Glutamatergic neuron (in vitro differentiated cells): ENCODE data around the gene PFDN1. TPM values are rescaled to one million over a fixed set of nuclear protein-coding genes. Genes with fewer than 3 reads are reported as not detected.

ENCODE experiments used
- DNase-seq: peaks from one replicate; pipeline ENCODE4 v3.0.0; 2022
- H3K27ac Mint-ChIP-seq: one replicate; pipeline ENCODE4 v1.8.0; 2020; ENCODE audit warnings: mild to moderate bottlenecking, mixed read lengths, inconsistent platforms; ENCODE audit not compliant: unreplicated experiment
- H3K27me3 Mint-ChIP-seq: one replicate; pipeline ENCODE4 v1.8.0; 2020; ENCODE audit warnings: mild to moderate bottlenecking, moderate library complexity, mixed read lengths, inconsistent platforms; ENCODE audit not compliant: unreplicated experiment
- H3K36me3 Mint-ChIP-seq: one replicate; pipeline ENCODE4 v1.8.0; 2020; ENCODE audit warnings: mild to moderate bottlenecking, mixed read lengths, inconsistent platforms; ENCODE audit not compliant: unreplicated experiment
- H3K4me1 Mint-ChIP-seq: one replicate; pipeline ENCODE4 v1.8.0; 2020; ENCODE audit warnings: mild to moderate bottlenecking, low read depth, mixed read lengths, inconsistent platforms; ENCODE audit not compliant: unreplicated experiment
- H3K4me3 Mint-ChIP-seq: one replicate; pipeline ENCODE4 v1.8.0; 2020; ENCODE audit warnings: mild to moderate bottlenecking, mixed read lengths, inconsistent platforms; ENCODE audit not compliant: unreplicated experiment
- H3K9me3 Mint-ChIP-seq: one replicate; pipeline ENCODE4 v1.8.0; 2020; ENCODE audit warnings: mild to moderate bottlenecking, moderate library complexity, mixed read lengths, inconsistent platforms; ENCODE audit not compliant: unreplicated experiment
- CTCF ChIP-seq: fragments of 200-600 bp; sonication (generic); IDR thresholded peaks from one replicate; pipeline ENCODE4 v1.5.0; 2021; ENCODE audit not compliant: partially characterized antibody, unreplicated experiment
- total RNA-seq: library from RNA; stranded (reverse); fragmentation: NEBNext Ultra II Directional; extraction: Animal tissue kit (Norgen Biotek cat#: 25700); gene quantifications from one replicate; pipeline ENCODE4 v1.2.1, GENCODE V29; 2021; ENCODE audit not compliant: unreplicated experiment

The PFDN1 gene
- total RNA-seq, 1 donor from 2014 or later, result 67.7 TPM

DNA sequence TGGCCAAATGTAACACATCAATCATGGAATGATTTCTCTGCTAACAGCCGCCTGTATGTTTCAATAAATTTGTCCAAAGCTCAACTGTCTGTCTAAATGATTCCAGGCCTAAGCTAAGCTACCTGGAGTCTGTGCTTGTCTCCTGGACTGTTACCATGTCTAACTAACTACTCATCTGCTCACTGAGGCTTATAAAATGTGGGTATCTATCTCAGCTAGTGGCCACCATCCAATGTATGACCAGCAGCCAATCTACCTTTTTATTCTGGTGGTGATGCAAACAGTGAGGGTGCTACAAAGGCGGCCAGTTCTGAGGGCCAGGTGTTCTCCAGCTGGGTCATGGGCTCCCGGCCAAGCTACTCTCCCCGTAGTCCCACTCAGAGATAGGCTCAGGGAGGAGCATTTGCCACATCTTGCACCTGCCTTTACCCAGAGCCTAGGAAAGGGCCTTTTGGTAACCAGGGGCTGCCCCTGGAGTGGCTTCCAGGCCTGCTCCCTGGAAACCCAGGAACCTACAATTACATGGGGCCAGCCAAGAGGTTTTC lies 59.1 kb downstream of the PFDN1 start:
- peaks cover 14% of the 10 kb centered on the region for H3K27me3 Mint-ChIP-seq
- no peak for TF ChIP-seq CTCF
- DNase-seq, result no peak
- no peak overlapping the region for H3K4me3 Mint-ChIP-seq
- H3K36me3 Mint-ChIP-seq, result no peaks in the 10 kb centered on the region
- peaks cover 15% of the 10 kb centered on the region for H3K9me3 Mint-ChIP-seq
- H3K27ac Mint-ChIP-seq, result no peak overlapping the region
- H3K4me1 Mint-ChIP-seq, result peaks cover 41% of the 10 kb centered on the region

- Mint-ChIP-seq H3K27ac (no peak overlapping the region), H3K36me3 (no peaks in the 10 kb centered on the region), H3K27me3 (peaks cover 17% of the 10 kb centered on the region), H3K4me3 (no peak overlapping the region), H3K9me3 (peaks cover 15% of the 10 kb centered on the region), H3K4me1 (peaks cover 41% of the 10 kb centered on the region)
- no peak for TF ChIP-seq CTCF
- DNase-seq, result no peak
Measured at GRCh38 chr5:140242890-140243585, 59.9 kb downstream of the PFDN1 start.

DNA sequence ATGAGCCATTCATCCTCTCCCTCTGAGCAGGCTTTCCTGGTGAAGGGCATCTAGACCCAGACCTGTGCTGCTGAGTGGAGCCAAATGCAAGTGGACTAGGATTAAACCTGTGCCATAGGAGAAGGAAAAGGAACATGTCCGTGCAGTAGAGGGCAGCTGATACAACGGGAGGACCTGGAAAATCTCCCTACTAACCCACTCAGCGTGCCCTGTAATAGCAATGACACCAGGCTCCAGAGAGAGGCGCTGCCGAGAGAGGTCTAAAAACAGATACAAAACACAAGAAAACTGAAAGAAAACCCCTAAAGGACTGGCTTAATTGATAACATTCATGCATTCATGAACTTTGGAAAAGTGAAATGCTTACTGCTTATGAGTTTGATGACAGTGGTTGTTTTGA lies 60.8 kb downstream of the PFDN1 start:
- no peaks in the 10 kb centered on the region for H3K36me3 Mint-ChIP-seq
- H3K4me1 Mint-ChIP-seq, result peaks cover 38% of the 10 kb centered on the region
- no peak for TF ChIP-seq CTCF
- H3K27me3 Mint-ChIP-seq, result peaks cover 17% of the 10 kb centered on the region
- H3K27ac Mint-ChIP-seq, result peak overlapping the region; percentile 62
- DNase-seq, result peak; percentile 49
- H3K9me3 Mint-ChIP-seq, result peaks cover 14% of the 10 kb centered on the region
- no peak overlapping the region for H3K4me3 Mint-ChIP-seq

DNA sequence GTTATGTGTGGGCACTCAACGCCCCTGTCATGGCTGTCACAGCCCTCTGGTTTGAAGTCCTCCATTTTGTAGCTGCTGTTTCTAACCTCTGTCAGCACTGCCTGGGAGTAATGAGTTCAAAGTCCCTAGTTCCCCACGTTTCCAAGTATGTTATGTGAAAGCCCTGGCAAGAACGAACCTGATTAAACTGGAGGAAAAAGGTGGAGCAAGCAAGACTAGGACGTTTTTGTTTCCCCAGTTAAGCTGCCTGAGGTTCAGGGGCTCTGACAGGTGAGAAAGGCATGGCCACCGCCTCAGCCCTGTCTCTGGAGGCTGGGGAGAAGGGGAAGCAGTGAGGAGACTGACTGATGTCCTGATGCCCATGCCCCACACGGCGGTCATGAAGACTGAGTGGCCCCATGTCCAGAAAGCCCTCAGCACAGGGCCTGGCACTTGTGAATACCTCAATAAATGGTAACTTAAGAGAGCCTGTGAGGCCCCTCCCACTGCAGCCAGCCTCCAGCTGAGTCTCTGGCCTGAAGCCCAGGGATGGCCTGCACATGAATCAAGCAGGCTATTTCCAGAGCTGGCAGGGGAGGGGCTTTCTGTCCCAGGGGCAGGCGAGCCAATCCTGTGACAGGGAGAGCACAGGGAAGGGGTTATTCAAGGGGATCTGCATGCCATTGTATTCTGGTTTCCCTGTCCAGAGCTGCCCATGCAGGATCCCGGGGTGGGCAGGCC lies 61.8 kb downstream of the PFDN1 start:
- no peak overlapping the region for H3K4me3 Mint-ChIP-seq
- H3K4me1 Mint-ChIP-seq, result peaks cover 30% of the 10 kb centered on the region
- peak; percentile 74 for DNase-seq
- TF ChIP-seq CTCF, result no peak
- no peaks in the 10 kb centered on the region for H3K36me3 Mint-ChIP-seq
- H3K9me3 Mint-ChIP-seq, result peaks cover 14% of the 10 kb centered on the region
- peaks cover 16% of the 10 kb centered on the region for H3K27me3 Mint-ChIP-seq
- no peak overlapping the region for H3K27ac Mint-ChIP-seq
